AG04449 (cell line): ENCODE measurements around the gene ATP6V1E1.

Source experiments
- CTCF ChIA-PET: fragments of 350-600 bp; formaldehyde crosslinking; extraction: SDS; loops from one replicate; lab custom pipeline; 2021; ENCODE audit warnings: antibody characterized with exemption; lab: Yijun Ruan, JAX
- POLR2A ChIA-PET: fragments of 400-600, 350-600 bp; formaldehyde crosslinking; extraction: SDS; loops from one replicate; lab custom pipeline; 2020; ENCODE audit warnings: antibody characterized with exemption, inconsistent platforms; lab: Yijun Ruan, JAX
- DNase-seq: peaks from one replicate; pipeline ENCODE4 v3.0.0-alpha.2; 2010; ENCODE audit warnings: low read depth, low spot score
- H3K4me3 ChIP-seq: 2 replicates; pipeline ENCODE4 v1.5.1; 2011; ENCODE audit warnings: low read depth, mild to moderate bottlenecking, control low read depth, low read length
- TF ChIP-seq, protein P1 (sequence below): IDR thresholded peaks from one replicate; pipeline ENCODE4 v1.5.1; 2011; ENCODE audit warnings: mild to moderate bottlenecking, moderate library complexity, low read length, control low read depth, inconsistent platforms; ENCODE audit not compliant: insufficient read depth; ENCODE audit errors: missing control alignments

Gene ATP6V1E1

DNA sequence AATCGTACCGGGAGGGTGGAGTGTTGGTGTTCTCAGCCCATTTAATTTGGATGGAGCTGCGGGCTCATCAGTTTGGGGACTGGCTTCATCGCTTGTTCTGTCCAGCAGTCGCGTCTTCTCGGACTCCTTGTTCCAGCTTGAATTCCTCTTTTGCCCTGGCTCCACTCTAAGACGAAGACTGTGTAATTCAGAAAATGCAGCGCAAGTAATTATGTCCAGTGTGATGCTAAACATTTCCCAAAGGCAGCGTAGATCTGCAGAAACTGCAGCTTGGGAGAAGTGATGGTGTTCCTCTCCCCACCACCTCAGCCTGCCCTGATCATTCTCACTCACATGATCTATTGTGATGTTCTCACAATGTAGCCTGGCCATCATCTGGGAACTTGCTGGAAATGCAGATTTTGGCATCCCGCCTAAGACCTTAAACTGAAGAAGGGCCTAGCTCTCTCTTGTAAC, 64.6 kb downstream of the ATP6V1E1 start:
- TF ChIP-seq, protein P1, sequence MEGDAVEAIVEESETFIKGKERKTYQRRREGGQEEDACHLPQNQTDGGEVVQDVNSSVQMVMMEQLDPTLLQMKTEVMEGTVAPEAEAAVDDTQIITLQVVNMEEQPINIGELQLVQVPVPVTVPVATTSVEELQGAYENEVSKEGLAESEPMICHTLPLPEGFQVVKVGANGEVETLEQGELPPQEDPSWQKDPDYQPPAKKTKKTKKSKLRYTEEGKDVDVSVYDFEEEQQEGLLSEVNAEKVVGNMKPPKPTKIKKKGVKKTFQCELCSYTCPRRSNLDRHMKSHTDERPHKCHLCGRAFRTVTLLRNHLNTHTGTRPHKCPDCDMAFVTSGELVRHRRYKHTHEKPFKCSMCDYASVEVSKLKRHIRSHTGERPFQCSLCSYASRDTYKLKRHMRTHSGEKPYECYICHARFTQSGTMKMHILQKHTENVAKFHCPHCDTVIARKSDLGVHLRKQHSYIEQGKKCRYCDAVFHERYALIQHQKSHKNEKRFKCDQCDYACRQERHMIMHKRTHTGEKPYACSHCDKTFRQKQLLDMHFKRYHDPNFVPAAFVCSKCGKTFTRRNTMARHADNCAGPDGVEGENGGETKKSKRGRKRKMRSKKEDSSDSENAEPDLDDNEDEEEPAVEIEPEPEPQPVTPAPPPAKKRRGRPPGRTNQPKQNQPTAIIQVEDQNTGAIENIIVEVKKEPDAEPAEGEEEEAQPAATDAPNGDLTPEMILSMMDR = no peak
- DNase-seq = no peak
- H3K4me3 ChIP-seq = no peak overlapping the region
- ChIA-PET CTCF (interaction anchor here (1.1 to 1.2 kb wide), 2 partner anchors 167 to 180 kb away, joined by 3 read pairs; no protein-coding TSS in a partner anchor), POLR2A (no interaction called here)

GRCh38 chr22:17562906-17563870, 65.4 kb downstream of the ATP6V1E1 start, which contains the start of gene SLC25A18:
TSS of gene SLC25A18 (plus strand) at chr22:17563498. CDS start at chr22:17579945, 16,447 bp downstream.
- ChIA-PET POLR2A (no interaction called here), CTCF (interaction anchor here (0.9 to 1.1 kb wide), 3 partner anchors 8 to 267 kb away, joined by 3 read pairs; no protein-coding TSS in a partner anchor)
- DNase-seq = no peak
- TF ChIP-seq, protein P1 = no peak
- H3K4me3 ChIP-seq = no peak within 1 kb of the TSS

GRCh38 chr22:17559188-17559587, 69.4 kb downstream of the ATP6V1E1 start:
- TF ChIP-seq, protein P1 = no peak
- CTCF ChIA-PET = interaction anchor here (0.6 to 8.2 kb wide), 32 partner anchors 7 to 519 kb away, joined by 3 to 99 read pairs (median 4); partner anchors contain the start of gene PEX26

GRCh38 chr22:17554814-17555213, 73.7 kb downstream of the ATP6V1E1 start:
- ChIA-PET POLR2A (no interaction called here), CTCF (interaction anchor here (1.1 to 8.2 kb wide), 5 partner anchors 18 to 387 kb away, joined by 3 to 99 read pairs (median 12); no protein-coding TSS in a partner anchor)
- H3K4me3 ChIP-seq = no peak overlapping the region
- no peak for DNase-seq
- TF ChIP-seq, protein P1 = no peak

More at GRCh38 chr22:17559188-17559587, 69.4 kb downstream of the ATP6V1E1 start:
- no peak for DNase-seq
- POLR2A ChIA-PET = no interaction called here
- H3K4me3 ChIP-seq = no peak overlapping the region

DNA sequence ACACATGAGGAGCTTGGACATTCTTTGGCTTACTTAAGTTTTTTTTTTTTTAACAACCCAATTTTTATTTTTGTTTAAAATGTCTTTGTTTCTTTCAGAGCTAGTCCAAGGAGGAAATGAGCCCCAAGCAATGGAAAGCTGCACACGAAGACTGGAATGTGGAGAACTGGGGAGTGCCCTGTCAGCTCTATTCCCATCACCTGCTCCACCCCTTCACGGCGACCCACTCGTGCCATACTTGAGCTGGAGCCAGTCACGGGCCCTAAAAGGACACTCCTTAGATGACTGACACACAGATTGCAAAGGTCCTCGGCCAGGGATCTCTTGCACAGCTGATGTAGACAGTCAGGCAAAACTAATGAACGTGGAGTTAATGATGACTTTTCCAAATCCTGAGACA, 75.8 kb downstream of the ATP6V1E1 start:
- H3K4me3 ChIP-seq = no peak overlapping the region
- CTCF ChIA-PET = interaction anchor here (1.0 to 8.2 kb wide), 5 partner anchors 14 to 381 kb away, joined by 3 to 99 read pairs (median 4); no protein-coding TSS in a partner anchor
- DNase-seq = no peak
- POLR2A ChIA-PET = no interaction called here
- TF ChIP-seq, protein P1 = no peak
